Stimulated activated CD8-positive, alpha-beta memory T cell treated with anti-CD3 and anti-CD28 coated beads, Interleukin-7, amount 100 ng/mL, for 48 hours (primary cell): ENCODE results near the gene DHTKD1.

Source experiments
- DNase-seq, 2 donors: peaks; one replicate each; pipeline ENCODE4 v3.0.0-alpha.2; 2020; ENCODE audit warnings: low read depth in 1 of 2; ENCODE audit errors: extremely low read depth in 1 of 2

The DHTKD1 gene, protein sequence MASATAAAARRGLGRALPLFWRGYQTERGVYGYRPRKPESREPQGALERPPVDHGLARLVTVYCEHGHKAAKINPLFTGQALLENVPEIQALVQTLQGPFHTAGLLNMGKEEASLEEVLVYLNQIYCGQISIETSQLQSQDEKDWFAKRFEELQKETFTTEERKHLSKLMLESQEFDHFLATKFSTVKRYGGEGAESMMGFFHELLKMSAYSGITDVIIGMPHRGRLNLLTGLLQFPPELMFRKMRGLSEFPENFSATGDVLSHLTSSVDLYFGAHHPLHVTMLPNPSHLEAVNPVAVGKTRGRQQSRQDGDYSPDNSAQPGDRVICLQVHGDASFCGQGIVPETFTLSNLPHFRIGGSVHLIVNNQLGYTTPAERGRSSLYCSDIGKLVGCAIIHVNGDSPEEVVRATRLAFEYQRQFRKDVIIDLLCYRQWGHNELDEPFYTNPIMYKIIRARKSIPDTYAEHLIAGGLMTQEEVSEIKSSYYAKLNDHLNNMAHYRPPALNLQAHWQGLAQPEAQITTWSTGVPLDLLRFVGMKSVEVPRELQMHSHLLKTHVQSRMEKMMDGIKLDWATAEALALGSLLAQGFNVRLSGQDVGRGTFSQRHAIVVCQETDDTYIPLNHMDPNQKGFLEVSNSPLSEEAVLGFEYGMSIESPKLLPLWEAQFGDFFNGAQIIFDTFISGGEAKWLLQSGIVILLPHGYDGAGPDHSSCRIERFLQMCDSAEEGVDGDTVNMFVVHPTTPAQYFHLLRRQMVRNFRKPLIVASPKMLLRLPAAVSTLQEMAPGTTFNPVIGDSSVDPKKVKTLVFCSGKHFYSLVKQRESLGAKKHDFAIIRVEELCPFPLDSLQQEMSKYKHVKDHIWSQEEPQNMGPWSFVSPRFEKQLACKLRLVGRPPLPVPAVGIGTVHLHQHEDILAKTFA

GRCh38 chr10:12068449-12069269 is at the start of gene DHTKD1:
Gene DHTKD1, plus strand, starts transcription at chr10:12068954. Its CDS starts 80 bp downstream, at chr10:12069034.
- peak; percentile 99 to 100 for DNase-seq

GRCh38 chr10:12019283-12019971 is 49.3 kb upstream of the DHTKD1 start:
- no peak for DNase-seq

GRCh38 chr10:12020574-12020973 is 48.2 kb upstream of the DHTKD1 start:
- DNase-seq: no peak

GRCh38 chr10:12022580-12023257 is 46.0 kb upstream of the DHTKD1 start:
- DNase-seq: no peak

- no peak for DNase-seq
Observed at GRCh38 chr10:12025591-12025990, 43.2 kb upstream of the DHTKD1 start.

DNA sequence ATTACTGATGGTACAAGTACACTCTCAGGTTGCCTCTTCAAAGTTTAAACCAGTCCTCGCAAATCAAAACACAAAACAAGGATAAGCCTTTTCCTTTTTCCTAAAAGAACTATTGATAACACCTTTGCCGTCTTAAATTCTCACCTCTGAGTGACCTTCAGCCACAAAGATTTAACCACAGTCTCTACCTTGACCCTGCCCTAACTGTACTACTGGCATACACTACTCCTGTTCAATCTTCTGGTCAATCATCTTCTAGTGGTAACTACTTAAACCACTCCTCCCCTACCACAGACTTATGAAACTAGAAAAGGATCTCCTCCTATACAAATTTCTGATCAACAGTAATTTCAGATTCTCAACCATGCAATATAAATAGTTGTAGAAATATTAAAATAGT is 41.2 kb upstream of the DHTKD1 start:
- no peak for DNase-seq

DNA sequence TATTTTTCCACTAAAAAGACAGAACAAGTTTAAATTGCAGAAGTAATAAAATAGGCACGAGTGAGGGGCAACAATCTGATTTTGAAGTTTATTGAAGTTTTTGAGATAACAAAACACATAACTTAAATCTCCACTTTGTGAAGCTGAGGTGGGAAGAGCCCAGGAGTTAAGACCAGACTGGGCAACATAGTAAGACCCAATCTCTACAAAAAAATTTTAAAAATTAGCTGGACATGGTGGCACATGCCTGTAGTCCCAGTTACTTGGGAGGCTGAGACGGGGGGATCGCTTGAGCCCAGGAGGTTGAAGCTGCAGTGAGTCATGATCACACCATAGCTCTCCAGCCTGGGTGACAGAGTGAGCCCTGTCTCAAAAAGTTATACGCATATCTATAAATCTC is 37.4 kb upstream of the DHTKD1 start:
- no peak for DNase-seq

DNA sequence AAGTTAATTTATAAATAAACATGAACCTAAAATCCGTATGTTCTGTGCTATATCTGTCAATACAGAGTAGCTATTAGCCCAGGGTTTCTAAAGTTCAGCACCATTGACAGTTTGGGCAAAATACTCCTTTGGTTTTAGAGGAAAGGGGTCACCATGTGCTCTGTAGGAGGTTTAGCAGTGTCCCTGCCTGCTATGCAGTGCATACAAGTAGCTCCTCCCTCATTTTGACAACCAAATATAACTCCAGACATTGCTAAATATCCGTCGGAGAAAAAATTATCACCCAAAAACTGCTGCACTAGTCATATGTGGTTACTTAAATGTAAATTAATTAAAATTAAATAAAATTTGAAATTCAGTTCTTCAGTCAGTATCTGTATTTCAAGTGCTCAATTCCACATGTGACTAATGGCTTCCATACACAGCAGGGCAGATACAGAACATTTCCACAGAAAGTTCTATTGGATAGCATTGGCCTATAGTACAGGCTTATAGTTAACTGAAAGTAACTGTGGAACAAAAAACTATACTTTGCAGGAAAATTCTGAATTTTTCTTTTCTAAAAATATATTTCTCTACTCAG is 32.6 kb upstream of the DHTKD1 start:
- DNase-seq: no peak

DNA sequence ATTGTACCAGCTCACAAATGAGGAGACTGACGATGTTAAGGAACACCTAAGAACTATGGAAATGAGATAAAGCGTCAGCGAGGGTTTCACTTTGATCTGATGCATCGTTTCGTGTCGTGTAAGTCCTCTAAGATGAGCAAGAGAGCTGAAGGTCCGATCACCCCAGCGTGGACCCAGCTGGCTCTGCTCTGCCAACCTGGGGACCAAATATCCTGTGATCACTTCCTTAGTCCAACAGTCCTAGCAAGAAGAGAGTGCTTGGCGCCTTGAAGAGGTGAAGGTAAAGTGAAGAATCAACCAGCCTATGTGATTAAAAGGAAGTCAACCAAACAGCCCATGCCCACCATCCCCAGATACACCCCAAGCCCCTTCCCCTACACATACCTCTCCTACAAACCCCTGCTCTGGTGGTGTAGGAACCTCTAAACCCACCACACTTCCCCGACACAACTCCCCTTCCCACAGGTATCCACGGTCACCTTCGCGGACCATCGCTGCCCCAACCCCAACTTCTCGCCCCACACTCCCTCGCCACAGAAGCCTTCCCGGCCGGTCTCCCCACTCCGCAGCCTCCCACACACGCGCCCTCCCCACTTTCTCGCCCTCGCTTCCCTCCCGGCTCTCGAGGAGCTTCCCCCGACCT is 26.9 kb upstream of the DHTKD1 start:
- peak in 1 of 2 donors; percentile 32 for DNase-seq

- peak; percentile 29 to 35 for DNase-seq
Observed at GRCh38 chr10:12042409-12042796, 26.4 kb upstream of the DHTKD1 start.

GRCh38 chr10:12042797-12043651 is 25.7 kb upstream of the DHTKD1 start, which contains the start of gene UPF2:
Gene UPF2, minus strand, starts transcription at chr10:12042809. Its CDS starts 7,386 bp downstream, at chr10:12035423.
- peak; percentile 97 for DNase-seq

GRCh38 chr10:12045596-12045995 is 23.2 kb upstream of the DHTKD1 start:
- no peak for DNase-seq

DNA sequence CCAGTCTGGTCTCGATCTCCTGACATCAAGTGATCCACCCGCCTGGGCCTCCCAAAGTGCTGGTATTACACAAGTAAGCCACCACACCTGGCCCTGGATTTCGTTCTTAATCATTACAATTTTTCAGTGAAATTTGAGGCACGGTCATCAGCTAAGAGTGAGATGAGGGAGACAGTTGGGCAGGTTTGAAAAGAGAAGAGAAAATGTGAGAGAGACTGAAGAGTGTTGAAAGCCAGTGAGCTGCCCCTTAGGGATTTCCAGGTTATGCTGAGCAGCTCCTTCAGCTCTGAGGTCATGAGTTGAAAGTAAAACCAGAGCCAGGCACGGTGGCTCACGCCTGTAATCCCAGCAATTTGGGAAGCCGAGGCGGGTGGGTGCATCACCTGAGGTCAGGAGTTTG is 20.2 kb upstream of the DHTKD1 start:
- no peak for DNase-seq

DNA sequence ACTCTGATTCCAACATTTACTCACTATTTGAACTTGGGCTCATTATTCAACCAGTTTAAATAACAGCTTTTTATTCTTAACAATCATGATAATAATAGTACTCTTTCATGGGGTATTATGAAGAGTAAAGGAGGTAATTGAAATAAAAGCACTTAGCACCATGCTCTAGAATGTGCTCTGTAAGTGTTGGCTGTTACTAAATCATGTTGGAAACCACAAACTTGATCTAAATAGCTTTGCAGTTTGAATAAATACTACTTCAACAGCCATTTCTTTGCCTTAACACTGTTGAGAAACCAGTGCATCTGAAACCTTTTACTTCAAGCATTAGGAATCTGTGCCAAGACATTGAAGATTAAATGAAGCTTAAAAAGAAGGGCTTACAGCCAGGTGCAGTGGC is 18.2 kb upstream of the DHTKD1 start:
- no peak for DNase-seq

DNA sequence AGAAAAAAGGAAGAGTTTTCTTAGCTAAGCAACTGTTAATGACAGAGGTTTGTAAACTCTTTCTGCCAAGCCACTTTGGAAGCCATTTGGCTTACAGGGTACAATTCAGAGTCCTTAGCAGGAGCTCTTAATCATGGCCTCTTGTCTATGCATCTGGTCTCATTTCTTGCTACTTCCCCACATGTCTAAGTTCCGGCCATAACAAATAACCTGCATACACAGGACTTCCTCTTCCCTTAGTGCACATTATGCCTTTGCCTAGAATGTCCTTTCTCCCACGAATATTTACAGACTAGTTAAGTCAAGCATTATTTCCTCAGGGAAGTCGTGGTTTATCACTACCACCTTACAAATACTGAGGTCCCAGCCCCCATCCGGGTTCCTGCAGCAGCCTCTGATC is 17.5 kb upstream of the DHTKD1 start:
- no peak for DNase-seq

- no peak for DNase-seq
Observed at GRCh38 chr10:12055732-12056131, 13.0 kb upstream of the DHTKD1 start.

GRCh38 chr10:12056748-12057147 is 12.0 kb upstream of the DHTKD1 start:
- DNase-seq: no peak

DNA sequence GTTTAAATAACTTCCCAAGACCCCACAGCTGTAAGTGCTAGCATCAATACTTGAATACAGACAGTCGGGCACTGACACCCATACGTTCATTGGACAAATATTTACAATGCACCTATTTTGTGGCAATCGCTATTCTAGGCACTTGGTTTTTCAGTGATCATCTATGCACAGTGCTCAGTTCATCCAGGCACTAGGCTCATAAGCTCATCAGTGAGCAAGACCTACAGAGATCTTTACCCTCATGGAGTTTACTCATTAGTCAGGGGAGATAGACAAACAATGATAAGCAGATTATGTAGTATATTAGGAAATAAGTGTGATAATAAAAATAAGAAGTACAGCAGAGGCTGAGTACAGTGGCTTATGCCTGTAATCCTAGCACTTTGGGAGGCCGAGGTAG is 7.6 kb upstream of the DHTKD1 start:
- DNase-seq: no peak
